GM19372 (cell line): ENCODE data around the gene FCRL3.

ENCODE experiments used
- ATAC-seq: cut with Tn5 transposase; IDR thresholded peaks from one replicate; pipeline ENCODE4 v1.9.1; 2021; ENCODE audit warnings: mild to moderate bottlenecking, low read depth, moderate library complexity; ENCODE audit not compliant: unreplicated experiment

FCRL3 gene

DNA sequence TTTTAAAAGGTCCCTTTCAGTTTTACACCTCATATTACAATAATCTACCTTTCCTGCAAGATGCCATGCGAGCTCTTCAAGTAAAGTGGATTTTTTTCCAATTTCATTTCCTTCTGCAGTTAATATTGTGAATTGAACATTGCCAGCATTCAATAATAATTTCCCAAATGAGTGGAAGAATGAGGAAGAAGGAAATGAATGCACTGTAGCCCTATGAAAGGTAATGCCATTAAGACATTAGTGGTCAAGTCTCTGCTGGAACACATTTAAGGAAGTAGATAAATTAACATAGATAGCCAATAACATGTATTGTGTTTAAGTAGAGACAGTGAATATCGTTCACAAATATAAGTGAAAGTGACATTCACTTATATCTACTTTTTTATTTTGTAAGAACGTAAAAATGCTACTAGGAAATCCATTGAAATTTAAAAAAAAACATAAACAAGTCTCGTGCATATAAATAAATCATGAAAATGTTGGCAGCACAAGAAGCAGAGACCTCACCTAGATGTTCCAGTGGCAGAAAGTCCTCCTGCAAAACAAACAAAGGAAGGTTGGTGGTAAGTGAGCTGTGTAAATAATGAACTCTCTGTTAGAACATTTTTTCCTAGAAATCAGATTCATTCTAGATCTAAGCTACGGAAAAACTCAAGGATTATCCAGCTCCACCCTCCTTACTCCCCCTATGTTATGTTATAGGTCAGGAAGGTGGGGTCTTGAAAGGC lies 17.7 kb downstream of the FCRL3 start:
- ATAC-seq, result no peak

DNA sequence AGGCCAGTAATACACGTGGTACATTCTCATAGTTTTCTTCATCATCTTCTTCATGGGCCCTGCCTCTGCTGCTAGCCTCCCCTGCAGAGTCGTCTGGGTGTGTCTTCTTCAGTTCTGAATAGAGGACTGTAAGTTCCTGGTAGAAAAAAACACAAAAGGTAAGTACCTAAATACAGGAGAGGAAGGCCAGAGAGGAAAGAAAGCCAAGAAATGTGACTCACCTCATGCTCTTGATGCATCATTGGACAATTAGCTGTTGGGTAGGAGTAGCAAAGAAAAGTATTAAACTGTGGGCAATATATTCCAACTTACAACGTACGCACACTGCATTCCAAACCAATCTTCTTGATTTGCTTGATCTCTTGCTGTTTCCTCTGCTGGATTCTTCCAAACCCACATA lies 21.8 kb downstream of the FCRL3 start:
- ATAC-seq, result no peak

DNA sequence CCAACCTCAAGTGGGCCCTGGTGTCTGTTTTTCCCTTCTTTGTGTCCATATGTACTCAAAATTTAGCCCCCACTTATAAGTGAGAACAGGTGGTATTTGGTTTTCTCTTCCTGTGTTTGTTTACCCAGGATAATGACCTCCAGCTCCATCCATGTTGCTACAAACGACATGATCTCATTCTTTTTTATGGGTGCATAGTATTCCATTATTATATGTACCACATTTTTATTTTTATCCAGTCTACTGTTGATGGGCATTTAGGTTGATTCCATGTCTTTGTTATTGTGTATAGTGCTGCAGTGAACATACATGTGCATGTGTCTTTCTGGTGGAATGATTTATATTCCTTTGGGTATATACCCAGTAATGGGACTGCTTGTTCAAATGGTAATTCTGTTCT lies 27.6 kb downstream of the FCRL3 start:
- ATAC-seq, result no peak

DNA sequence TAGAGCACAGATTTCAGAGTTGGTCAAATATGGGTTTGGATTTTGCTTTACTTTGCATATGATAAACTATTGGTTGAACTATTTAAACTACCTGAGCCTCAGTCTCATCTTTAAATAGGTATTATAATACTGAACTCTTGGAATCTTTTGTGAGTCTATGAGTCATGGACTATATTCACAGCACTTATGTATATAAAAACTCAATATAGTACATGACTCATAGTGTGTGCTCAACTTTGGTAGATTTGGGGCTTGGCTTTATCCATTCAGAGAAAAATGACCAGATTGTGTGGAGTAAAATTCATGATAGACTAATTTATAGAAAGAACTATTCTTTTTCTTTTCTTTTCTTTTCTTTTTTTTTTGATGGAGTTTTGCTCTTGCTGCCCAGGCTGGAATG lies 28.7 kb downstream of the FCRL3 start:
- ATAC-seq, result no peak

DNA sequence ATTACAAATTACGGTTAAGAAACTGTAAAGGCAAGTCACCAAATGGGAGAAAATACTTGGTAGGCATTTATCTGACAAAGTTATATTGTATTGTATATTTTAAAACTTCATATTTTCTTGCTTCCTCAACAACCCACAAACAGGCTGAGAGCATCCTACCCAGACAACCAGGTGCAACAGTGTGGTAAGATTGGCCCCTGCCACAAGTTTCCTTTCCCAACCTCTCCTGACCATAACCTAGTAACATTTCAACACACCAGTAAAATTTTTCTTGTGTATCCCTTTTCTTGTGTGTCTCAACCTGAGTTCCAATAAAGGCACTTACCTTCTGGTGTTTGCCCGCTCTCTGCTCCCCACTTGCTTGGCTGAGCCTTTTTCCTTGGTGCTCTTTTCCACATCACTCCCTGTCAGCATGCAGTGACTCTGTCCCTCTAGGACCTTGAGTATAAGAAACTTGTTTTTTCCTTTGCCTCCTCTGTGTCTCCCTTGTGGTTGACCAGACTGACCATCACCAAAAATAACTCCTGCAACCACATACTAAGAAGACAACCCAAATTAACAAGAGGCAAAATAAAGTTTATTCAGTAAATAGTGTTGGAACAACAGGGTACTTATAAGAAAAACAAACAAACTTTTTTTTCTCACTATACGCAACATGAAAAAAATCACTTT lies 40.9 kb downstream of the FCRL3 start:
- ATAC-seq, result no peak

DNA sequence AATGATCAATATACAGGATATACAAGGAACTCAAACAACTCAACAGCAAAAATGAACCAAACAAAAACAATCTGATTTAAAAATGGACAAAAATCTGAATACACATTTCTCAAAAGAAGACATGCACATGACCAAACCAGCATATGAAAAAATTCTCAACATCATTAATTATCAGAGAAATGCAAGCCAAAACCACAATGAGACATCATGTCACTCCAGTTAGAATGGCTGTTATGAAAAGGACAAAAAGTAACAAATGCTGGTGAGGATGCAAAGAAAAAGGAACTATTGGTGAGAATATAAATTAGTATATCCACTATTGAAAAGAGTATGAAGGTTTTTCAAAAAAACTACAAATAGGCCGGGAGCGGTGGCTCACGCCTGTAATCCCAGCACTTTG lies 42.0 kb downstream of the FCRL3 start:
- no peak for ATAC-seq

DNA sequence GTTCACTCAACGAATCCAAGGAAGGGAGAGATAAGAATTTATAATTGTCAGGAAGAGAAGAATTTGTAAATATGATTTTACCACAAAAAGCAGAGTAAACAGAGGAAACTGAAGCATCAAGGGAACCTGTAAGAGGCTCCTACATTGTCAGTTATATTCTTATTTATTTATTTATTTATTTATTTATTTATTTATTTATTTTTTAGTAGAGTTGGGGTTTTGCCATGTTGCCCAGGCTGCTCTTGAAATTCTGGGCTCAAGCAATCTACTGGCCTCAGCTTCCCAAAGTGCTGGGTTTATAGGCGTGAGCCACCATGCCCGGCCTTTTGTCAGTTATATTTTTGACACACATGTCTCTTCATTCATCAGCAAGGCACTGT lies 47.1 kb downstream of the FCRL3 start:
- ATAC-seq, result no peak

DNA sequence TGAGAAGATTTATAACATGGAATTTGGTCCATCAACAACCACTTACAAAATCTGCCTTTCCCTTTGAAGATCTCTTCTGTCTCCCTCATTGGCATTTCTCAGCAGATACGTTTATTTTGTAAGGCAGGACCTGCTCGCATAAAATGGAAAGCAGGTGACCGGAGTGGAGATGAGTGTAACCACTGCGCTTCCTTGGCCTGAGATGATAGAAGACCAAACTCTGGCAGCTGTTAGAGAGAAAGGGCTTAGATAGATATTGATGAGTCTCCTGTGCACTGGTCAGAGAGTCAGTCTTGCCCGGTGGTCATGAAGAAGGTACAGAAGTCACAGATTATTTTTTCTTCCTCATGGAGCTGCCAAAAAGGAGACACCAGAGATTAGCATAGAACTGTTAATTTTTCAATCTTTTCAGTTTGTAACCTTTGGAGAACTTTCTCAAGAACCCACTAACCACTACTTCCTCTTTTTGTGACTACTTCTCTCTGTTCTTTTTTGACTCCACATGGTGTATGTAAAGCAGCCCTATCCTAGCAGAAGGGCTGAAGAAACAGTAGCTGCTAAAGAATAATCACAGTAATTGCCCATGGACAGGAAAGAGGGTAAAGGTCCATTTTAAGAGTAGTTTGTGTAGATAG lies 47.6 kb downstream of the FCRL3 start:
- peak; percentile 96 for ATAC-seq

DNA sequence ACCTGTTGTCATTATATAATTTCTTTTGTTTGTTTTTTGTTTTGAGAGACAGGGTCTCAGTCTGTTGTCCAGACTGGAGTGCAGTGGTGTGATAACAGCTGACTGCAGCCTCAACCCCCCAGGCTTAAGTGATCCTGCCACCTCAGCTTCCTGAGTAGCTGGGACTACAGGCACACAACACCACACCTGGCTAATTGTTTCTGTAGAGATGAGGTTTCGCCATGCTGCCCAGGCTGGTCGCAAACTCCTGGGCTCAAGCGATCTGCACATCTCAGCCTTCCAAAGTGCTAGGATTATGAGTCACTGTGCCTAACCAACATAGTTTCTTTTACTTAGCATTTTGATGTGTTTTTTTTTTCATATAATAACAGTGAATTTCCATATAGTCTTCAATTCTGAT lies 52.3 kb downstream of the FCRL3 start:
- no peak for ATAC-seq

DNA sequence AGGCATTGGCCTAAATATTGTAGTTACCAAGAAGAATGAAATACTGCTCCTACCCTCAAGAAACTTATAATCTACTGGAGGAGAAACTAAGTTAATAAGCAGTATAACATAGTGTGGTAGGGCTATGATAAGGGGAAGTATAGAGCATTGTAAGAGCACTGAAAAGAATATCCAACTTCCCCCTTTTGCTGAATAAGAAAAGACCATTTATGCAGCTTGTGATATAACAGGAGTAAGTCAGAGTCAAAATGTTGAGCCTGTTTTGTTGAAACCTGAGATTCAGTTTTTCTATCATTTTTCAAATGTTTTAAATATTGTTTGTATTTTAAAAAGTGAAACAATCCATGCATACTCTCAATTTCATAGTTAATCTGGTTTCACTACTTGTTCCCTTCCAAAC lies 54.4 kb downstream of the FCRL3 start:
- no peak for ATAC-seq

DNA sequence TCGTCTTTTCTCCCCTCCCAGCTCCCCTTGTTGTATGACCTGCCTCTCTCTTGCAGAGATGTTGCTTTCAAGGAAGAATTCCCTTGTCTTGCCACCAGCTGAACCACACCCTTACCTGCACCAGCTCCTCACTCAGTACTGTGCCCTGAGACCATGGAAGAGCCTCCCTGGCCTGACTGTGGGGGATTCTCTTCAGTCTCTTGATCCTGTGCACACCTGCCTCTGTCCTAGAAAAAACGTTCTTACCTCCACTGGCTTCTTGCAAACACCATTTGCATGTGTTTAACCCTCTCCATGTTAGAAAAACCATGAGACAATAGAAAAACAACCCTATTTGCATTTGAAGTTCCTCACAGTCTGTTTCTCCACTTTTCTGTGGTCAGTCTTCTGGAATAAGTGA lies 59.4 kb downstream of the FCRL3 start:
- no peak for ATAC-seq

DNA sequence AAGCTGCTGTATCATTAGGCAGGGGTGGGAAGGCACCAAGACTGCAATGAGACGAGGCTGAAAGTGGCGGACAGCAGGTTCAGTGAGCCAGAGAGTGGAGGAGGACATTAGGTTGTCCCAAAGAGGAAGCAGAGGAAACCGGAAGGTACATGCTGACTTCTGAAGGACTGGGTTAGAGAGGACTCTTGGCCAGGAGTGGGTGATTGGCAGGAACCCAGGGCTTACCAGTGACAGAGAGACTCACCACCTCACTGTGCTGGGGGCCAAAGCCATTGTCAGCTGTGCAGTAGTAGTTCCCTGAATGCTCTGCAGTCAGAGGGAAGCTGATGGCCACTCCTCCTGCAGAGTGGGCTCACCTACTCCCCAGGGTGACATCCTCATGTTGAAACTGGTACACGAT lies 60.8 kb downstream of the FCRL3 start:
- no peak for ATAC-seq

DNA sequence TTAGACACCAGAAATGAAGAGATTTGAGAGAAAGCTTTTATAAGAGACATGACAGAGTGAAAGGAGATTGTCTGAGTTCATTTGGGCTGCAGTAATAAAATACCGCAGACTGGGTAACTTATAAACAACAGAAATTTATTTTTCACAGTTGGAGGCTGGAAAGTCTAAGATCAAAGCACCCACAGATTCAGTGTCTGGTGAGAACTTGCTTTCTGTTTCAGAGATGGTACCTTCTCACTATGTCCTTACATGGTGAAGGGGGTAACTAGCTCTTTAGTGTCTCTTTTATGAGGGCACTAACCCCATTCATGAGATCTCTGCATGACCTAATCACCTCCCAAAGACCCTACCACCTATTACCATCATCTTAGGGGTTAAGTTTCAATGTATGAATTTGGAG lies 71.8 kb downstream of the FCRL3 start:
- ATAC-seq, result no peak
